Activated T-cell treated with anti-CD3 and anti-CD28 coated beads, Interleukin-2, amount 50 U/mL, for 72 hours (primary cell): Measurements from ENCODE around the gene PCDHGC5. TPM values are rescaled to one million over a fixed set of nuclear protein-coding genes. Genes with fewer than 3 reads are reported as not detected.

Experiments
- ATAC-seq, 2 donors: fragments of 150-1000 bp; cut with Tn5 transposase; replicated peaks in 1 of 2; 2 replicates each; pipeline ENCODE4 v1.10.0; 2021; ENCODE audit warnings: moderate library complexity in 2 of 2, mild to moderate bottlenecking in 1 of 2
- DNase-seq, 2 donors: peaks; one replicate each; pipeline ENCODE4 v3.0.0; 2021 to 2022; ENCODE audit warnings: mixed read lengths in 1 of 2
- H3K27ac Mint-ChIP-seq: one replicate; pipeline ENCODE4 v1.8.0; 2022; ENCODE audit warnings: mild to moderate bottlenecking, moderate library complexity, mixed read lengths
- H3K27me3 Mint-ChIP-seq: one replicate; pipeline ENCODE4 v1.8.0; 2022; ENCODE audit warnings: low read depth, mixed read lengths
- H3K36me3 Mint-ChIP-seq, 2 donors: one replicate each; pipeline ENCODE4 v1.8.0; 2022; ENCODE audit warnings: mixed read lengths in 2 of 2, mild to moderate bottlenecking in 1 of 2; ENCODE audit not compliant: insufficient read depth in 2 of 2
- H3K4me1 Mint-ChIP-seq: one replicate; pipeline ENCODE4 v1.8.0; 2022; ENCODE audit warnings: low read depth, mixed read lengths
- H3K4me3 Mint-ChIP-seq, 2 donors: one replicate each; pipeline ENCODE4 v1.8.0; 2022; ENCODE audit warnings: mild to moderate bottlenecking in 2 of 2, mixed read lengths in 2 of 2, moderate library complexity in 2 of 2
- H3K9me3 Mint-ChIP-seq, 2 donors: one replicate each; pipeline ENCODE4 v1.8.0; 2022; ENCODE audit warnings: mixed read lengths in 2 of 2
- total RNA-seq, 2 donors: library from RNA; stranded (reverse); gene quantifications; one replicate each; pipeline ENCODE4 v1.2.3, GENCODE V29; 2022

PCDHGC5 gene
- total RNA-seq, 2 donors from 2014 or later: not detected

- peaks cover 79% of the 10 kb centered on the region for H3K27me3 Mint-ChIP-seq
- no peak overlapping the region for H3K27ac Mint-ChIP-seq
- H3K9me3 Mint-ChIP-seq: no peaks in the 10 kb centered on the region
- H3K4me1 Mint-ChIP-seq: peaks cover 14% of the 10 kb centered on the region
- DNase-seq (no peak), ATAC-seq (no peak)
- H3K4me3 Mint-ChIP-seq: no peak overlapping the region
- peaks cover 0 to 3% of the 10 kb centered on the region in 2 donors for H3K36me3 Mint-ChIP-seq
Observed at GRCh38 chr5:141494761-141495452, 6.0 kb downstream of the PCDHGC5 start.

GRCh38 chr5:141495453-141495811 lies 6.6 kb downstream of the PCDHGC5 start:
- H3K27me3 Mint-ChIP-seq: peaks cover 74% of the 10 kb centered on the region
- no peak overlapping the region for H3K27ac Mint-ChIP-seq
- no peak overlapping the region for H3K4me3 Mint-ChIP-seq
- ATAC-seq (no peak), DNase-seq (no peak)
- H3K9me3 Mint-ChIP-seq: no peaks in the 10 kb centered on the region
- H3K36me3 Mint-ChIP-seq: peaks cover 0 to 3% of the 10 kb centered on the region in 2 donors
- peaks cover 14% of the 10 kb centered on the region for H3K4me1 Mint-ChIP-seq

GRCh38 chr5:141496038-141496437 lies 7.2 kb downstream of the PCDHGC5 start:
- peaks cover 67% of the 10 kb centered on the region for H3K27me3 Mint-ChIP-seq
- H3K27ac Mint-ChIP-seq: no peak overlapping the region
- no peak overlapping the region for H3K4me3 Mint-ChIP-seq
- H3K4me1 Mint-ChIP-seq: peaks cover 14% of the 10 kb centered on the region
- no peaks in the 10 kb centered on the region for H3K9me3 Mint-ChIP-seq
- ATAC-seq: no peak
- H3K36me3 Mint-ChIP-seq: peaks cover 0 to under 1% of the 10 kb centered on the region in 2 donors
- no peak for DNase-seq

- no peak for ATAC-seq
- H3K27ac Mint-ChIP-seq: no peak overlapping the region
- H3K4me1 Mint-ChIP-seq: no peaks in the 10 kb centered on the region
Observed at GRCh38 chr5:141501761-141502160, 12.9 kb downstream of the PCDHGC5 start.

GRCh38 chr5:141503681-141504080 lies 14.8 kb downstream of the PCDHGC5 start:
- ATAC-seq (no peak), DNase-seq (no peak)
- Mint-ChIP-seq H3K9me3 (no peaks in the 10 kb centered on the region), H3K27ac (no peak overlapping the region), H3K4me1 (no peaks in the 10 kb centered on the region), H3K4me3 (no peak overlapping the region), H3K27me3 (peaks cover 6% of the 10 kb centered on the region), H3K36me3 (no peaks in the 10 kb centered on the region)

More at GRCh38 chr5:141501761-141502160, 12.9 kb downstream of the PCDHGC5 start:
- Mint-ChIP-seq H3K9me3 (no peaks in the 10 kb centered on the region), H3K27me3 (peaks cover 18% of the 10 kb centered on the region), H3K4me3 (no peak overlapping the region), H3K36me3 (no peaks in the 10 kb centered on the region)
- no peak for DNase-seq

- no peaks in the 10 kb centered on the region for H3K9me3 Mint-ChIP-seq
- ATAC-seq (no peak), DNase-seq (no peak)
- no peak overlapping the region for H3K4me3 Mint-ChIP-seq
- H3K36me3 Mint-ChIP-seq: no peaks in the 10 kb centered on the region
- H3K27me3 Mint-ChIP-seq: peaks cover under 1% of the 10 kb centered on the region
- no peak overlapping the region for H3K27ac Mint-ChIP-seq
- H3K4me1 Mint-ChIP-seq: peaks cover 4% of the 10 kb centered on the region
Observed at GRCh38 chr5:141504216-141504615, 15.3 kb downstream of the PCDHGC5 start.

- Mint-ChIP-seq H3K4me3 (no peak overlapping the region), H3K9me3 (no peaks in the 10 kb centered on the region), H3K27me3 (no peaks in the 10 kb centered on the region), H3K4me1 (peaks cover 12% of the 10 kb centered on the region), H3K27ac (no peak overlapping the region), H3K36me3 (no peaks in the 10 kb centered on the region)
- DNase-seq (no peak), ATAC-seq (no peak)
Observed at GRCh38 chr5:141506381-141507155, 17.7 kb downstream of the PCDHGC5 start.

GRCh38 chr5:141507387-141508091 lies 18.7 kb downstream of the PCDHGC5 start:
- no peaks in the 10 kb centered on the region for H3K9me3 Mint-ChIP-seq
- H3K27me3 Mint-ChIP-seq: no peaks in the 10 kb centered on the region
- H3K36me3 Mint-ChIP-seq: no peaks in the 10 kb centered on the region
- H3K4me3 Mint-ChIP-seq: no peak overlapping the region
- no peak overlapping the region for H3K27ac Mint-ChIP-seq
- H3K4me1 Mint-ChIP-seq: peaks cover 19% of the 10 kb centered on the region
- ATAC-seq: no peak
- no peak for DNase-seq

GRCh38 chr5:141508440-141508797 lies 19.5 kb downstream of the PCDHGC5 start:
- Mint-ChIP-seq H3K4me1 (peaks cover 27% of the 10 kb centered on the region), H3K27me3 (no peaks in the 10 kb centered on the region), H3K9me3 (no peaks in the 10 kb centered on the region), H3K36me3 (peaks cover 0 to 2% of the 10 kb centered on the region in 2 donors), H3K27ac (no peak overlapping the region), H3K4me3 (no peak overlapping the region)
- DNase-seq (no peak), ATAC-seq (no peak)

- H3K4me3 Mint-ChIP-seq: peak overlapping the region; percentile 56 to 68
- peaks cover 33% of the 10 kb centered on the region for H3K4me1 Mint-ChIP-seq
- H3K9me3 Mint-ChIP-seq: no peaks in the 10 kb centered on the region
- no peaks in the 10 kb centered on the region for H3K27me3 Mint-ChIP-seq
- peaks cover 0 to 2% of the 10 kb centered on the region in 2 donors for H3K36me3 Mint-ChIP-seq
- no peak overlapping the region for H3K27ac Mint-ChIP-seq
- ATAC-seq (peak; percentile 27 to 42), DNase-seq (peak; percentile 32 to 35)
Observed at GRCh38 chr5:141508798-141509611, 20.1 kb downstream of the PCDHGC5 start.

- Mint-ChIP-seq H3K27ac (no peak overlapping the region), H3K9me3 (no peaks in the 10 kb centered on the region), H3K4me3 (no peak overlapping the region), H3K27me3 (no peaks in the 10 kb centered on the region), H3K36me3 (peaks cover 1 to 2% of the 10 kb centered on the region in 2 donors), H3K4me1 (peaks cover 45% of the 10 kb centered on the region)
- ATAC-seq: no peak
- DNase-seq: no peak
Observed at GRCh38 chr5:141510160-141510559, 21.3 kb downstream of the PCDHGC5 start.

GRCh38 chr5:141510850-141511601 lies 22.1 kb downstream of the PCDHGC5 start:
- peaks cover 50% of the 10 kb centered on the region for H3K4me1 Mint-ChIP-seq
- no peaks in the 10 kb centered on the region for H3K9me3 Mint-ChIP-seq
- H3K27ac Mint-ChIP-seq: no peak overlapping the region
- H3K4me3 Mint-ChIP-seq: no peak overlapping the region
- ATAC-seq: no peak
- H3K36me3 Mint-ChIP-seq: peaks cover 1 to 2% of the 10 kb centered on the region in 2 donors
- H3K27me3 Mint-ChIP-seq: no peaks in the 10 kb centered on the region
- DNase-seq: no peak
